HG02571 (cell line): Measurements from ENCODE around the gene TP53I11.

ENCODE experiments used
- ATAC-seq: cut with Tn5 transposase; IDR thresholded peaks from one replicate; pipeline ENCODE4 v1.9.1; 2021; ENCODE audit warnings: mild to moderate bottlenecking, moderate library complexity; ENCODE audit not compliant: unreplicated experiment

TP53I11 gene

DNA sequence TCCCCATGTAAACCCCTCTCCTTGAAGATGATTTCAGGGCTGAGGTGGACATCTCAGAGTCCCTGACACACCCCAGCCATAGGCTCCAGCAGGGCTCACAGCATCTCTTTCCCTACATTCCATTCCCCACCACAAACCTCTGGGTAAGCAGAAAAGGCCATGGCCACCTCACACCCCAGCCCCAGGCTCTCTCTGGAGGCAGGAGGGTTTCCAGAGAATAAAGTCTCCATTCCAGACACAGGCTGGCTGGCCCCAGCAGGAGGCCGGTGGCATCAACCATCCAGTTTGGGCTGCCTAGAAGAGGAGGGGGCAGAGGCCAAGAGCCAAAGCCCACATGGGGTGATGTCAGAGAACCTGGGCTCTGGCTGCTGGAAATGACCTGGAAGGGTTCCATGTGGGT lies 61.4 kb downstream of the TP53I11 start:
- ATAC-seq, result no peak

GRCh38 chr11:44887636-44888035 lies 63.0 kb downstream of the TP53I11 start:
- ATAC-seq, result no peak

DNA sequence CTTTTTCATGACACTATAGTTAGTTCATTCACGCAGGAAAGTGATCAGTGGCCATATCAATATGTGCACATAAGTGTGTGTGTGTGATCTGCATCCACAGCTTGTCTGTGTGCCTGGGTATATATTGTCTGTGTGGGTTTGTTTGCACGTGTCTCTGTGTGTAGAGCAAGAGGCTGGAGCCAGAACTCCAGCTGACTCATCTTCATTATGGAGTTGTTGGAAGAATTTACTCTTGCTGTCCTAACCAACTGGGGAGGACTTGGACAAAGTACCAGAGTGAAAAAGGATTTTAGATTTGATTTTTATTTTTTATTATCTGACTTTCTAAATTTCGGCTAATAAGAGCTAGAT lies 63.9 kb downstream of the TP53I11 start:
- no peak for ATAC-seq

GRCh38 chr11:44885919-44886789 lies 64.5 kb downstream of the TP53I11 start:
- ATAC-seq, result no peak

GRCh38 chr11:44885065-44885810 lies 65.4 kb downstream of the TP53I11 start:
- ATAC-seq, result no peak

DNA sequence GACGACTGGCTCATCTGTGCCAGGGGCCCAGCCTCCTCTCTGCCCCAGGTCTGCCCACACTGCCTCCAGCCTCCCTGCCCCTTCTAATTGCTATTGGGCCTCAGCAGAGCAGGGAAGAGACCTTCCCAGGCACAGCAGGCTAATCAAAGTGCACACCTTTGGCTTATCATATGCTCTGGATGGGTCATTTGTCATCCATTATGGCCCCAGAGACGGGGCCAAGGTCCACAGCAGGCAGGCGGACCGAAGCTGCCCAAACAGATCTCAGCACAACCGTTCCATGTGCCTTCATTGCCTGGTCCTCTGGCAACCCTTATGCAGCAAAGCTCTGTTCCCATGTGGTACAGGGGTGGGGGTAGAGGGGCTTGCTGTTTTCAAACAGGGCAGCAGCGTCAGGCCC lies 66.6 kb downstream of the TP53I11 start:
- no peak for ATAC-seq

DNA sequence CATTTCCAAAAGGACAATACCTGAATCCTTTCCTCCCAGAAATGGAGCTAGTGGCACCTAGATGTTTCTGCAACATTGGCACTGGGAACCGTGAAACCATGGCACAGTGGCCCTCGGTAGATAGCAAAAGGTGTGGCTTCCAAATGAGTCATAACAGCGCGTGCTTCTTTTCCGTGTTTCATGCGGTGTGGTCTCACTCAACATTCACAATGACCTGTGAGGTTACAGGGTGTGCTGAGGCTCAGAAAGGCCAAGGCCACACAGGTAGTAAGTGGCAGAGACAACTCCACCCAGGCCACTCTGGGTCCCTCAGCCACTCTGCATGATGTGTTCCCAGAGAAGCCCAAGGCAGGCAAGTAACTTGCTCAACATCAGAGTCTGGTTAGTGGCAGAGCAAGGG lies 67.4 kb downstream of the TP53I11 start:
- ATAC-seq, result no peak
